Measurements from ENCODE around the gene TMEM214. TPM values are rescaled to one million over a fixed set of nuclear protein-coding genes. Genes with fewer than 3 reads are reported as not detected.

Gene TMEM214
- total RNA-seq, 1 donor: 70.4 TPM

DNA sequence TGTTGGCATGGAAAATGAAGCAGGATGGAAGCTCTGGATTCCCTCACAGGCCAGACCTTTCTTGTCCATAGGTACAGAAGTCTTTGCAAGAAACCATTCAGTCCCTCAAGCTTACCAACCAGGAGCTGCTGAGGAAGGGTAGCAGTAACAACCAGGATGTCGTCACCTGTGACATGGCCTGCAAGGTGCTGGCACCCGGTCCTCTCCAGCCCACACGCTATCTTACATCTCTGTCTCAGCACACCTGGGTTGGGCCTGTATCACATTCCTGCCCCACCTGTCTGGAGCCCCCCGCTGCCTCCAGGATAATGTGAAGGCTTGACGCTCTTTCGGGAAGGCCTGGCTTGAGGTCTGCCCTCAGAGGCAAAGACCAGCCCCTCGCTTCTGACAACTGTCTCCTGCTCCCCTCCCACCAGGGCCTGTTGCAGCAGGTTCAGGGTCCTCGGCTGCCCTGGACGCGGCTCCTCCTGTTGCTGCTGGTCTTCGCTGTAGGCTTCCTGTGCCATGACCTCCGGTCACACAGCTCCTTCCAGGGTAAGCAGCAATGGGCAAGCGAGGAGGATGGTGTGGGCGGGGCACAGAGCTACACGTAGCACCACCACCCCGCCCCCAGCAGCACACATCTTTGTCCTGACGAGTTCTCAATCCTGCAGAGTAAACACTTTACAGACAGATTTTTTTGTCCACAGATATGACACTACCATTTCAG is 6.0 kb downstream of the TMEM214 start:
- no peak overlapping the region for H3K4me3 ChIP-seq (ENCODE audit: low read depth, low read length)
- TF ChIP-seq CTCF (IDR thresholded peaks at IDR 0.05; ENCODE audit: insufficient read depth, low read depth, low read length): no peak
- DNase-seq (ENCODE audit: low read depth): no peak

DNA sequence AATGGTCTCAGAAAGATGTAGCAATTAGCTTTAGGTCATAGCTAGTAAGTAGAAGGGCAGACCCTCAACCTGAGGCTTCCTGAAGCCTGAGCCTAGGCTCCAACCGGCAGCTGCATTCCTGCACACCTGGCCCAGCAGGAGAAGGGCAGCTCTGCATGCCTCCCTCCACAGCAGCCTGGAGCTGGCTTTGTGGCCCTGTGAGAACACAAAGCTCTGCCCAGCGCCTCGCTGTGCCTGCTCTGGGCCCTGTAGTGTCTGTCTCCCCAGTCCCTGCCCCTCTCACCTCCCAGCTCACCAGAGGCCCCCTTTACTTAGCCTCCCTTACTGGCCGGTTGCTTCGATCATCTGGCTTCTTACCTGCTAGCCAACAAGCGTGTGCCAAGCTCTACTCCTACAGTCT is 6.7 kb downstream of the TMEM214 start:
- no peak for TF ChIP-seq CTCF (IDR thresholded peaks at IDR 0.05; ENCODE audit: insufficient read depth, low read depth, low read length)
- no peak for DNase-seq (ENCODE audit: low read depth)
- H3K4me3 ChIP-seq (ENCODE audit: low read depth, low read length): no peak overlapping the region

DNA sequence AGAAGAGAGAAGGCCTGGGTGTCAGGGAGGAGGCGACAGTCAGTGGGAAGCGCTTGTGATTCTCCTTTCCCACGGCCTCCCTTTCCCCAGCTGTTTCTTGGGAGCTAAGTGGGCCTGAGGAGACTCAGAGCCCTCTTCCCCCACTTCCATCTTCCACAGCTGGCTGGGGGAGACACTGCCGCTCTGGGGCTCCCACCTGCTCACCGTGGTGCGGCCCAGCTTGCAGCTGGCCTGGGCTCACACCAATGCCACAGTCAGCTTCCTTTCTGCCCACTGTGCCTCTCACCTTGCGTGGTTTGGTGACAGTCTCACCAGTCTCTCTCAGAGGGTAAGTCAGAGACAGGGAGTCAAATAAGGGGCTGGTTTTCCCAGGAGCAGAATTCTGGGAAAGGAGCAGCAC is 7.1 kb downstream of the TMEM214 start:
- TF ChIP-seq CTCF (IDR thresholded peaks at IDR 0.05; ENCODE audit: insufficient read depth, low read depth, low read length): no peak

DNA sequence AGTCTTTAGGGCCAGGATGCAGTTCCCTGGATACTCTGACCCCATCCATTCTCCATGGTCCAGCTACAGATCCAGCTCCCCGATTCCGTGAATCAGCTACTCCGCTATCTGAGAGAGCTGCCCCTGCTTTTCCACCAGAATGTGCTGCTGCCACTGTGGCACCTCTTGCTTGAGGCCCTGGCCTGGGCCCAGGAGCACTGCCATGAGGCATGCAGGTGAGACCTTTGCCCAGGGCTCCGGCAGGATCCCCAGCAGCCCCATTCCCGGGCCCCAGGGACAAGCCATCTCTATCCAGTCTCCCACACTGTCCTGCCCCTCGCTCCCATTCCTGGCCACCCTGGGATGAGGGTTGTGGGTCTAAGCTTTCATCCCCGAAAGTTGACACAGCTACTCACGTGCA is 7.5 kb downstream of the TMEM214 start:
- no peak for DNase-seq (ENCODE audit: low read depth)
- H3K4me3 ChIP-seq (ENCODE audit: low read depth, low read length): no peak overlapping the region
- TF ChIP-seq CTCF (IDR thresholded peaks at IDR 0.05; ENCODE audit: insufficient read depth, low read depth, low read length): no peak

More for the DNA sequence above, 7.1 kb downstream of the TMEM214 start:
- no peak for DNase-seq (ENCODE audit: low read depth)
- H3K4me3 ChIP-seq (ENCODE audit: low read depth, low read length): no peak overlapping the region

DNA sequence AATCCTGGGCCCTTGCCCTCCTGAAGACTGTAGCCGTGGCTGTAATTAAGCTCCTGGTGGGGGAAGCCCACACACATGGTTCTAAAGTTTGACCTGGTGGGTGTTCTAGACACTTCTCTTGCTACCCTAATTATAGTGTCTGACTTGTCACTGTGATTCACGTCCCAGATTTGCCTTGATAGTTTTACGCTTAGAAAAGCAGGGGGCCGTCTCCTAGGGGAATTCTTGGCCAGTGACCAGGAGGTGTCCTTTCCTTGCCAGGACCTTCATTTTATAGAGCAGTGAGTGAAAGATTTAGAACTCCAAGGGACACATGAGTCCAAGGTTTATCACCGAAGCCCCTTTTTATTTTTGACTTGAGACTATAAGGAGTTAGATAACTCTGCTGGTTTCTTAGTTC is 9.0 kb downstream of the TMEM214 start:
- peak; percentile 23 for DNase-seq (ENCODE audit: low read depth)

DNA sequence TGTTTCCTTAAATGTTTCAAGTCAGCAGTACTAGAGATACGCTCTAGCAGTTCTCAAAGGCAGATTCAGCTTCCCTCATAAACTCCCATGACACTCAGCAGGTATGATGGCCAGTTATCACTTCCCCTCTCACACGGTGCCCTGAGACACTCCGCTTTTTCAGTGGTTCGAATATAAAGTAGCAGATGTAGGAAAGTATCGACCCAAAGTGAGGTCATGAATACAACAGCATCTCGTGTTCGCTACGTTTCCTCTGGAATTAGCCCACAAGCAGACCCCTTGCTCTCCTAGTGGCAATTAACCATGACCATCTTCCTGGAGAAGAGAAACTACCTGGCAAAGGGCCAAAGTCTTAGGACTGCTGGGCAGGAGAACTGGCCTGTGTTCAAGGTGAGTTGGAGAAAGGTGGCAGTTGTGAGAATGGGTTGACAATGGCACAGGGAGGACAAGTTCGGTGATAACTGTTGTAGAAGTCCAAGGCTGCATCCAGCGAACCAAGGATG is 9.4 kb downstream of the TMEM214 start:
- TF ChIP-seq CTCF (IDR thresholded peaks at IDR 0.05; ENCODE audit: insufficient read depth, low read depth, low read length): no peak
- no peak overlapping the region for H3K4me3 ChIP-seq (ENCODE audit: low read depth, low read length)
- DNase-seq (ENCODE audit: low read depth): peak; percentile 20

More for the DNA sequence above, 9.0 kb downstream of the TMEM214 start:
- no peak overlapping the region for H3K4me3 ChIP-seq (ENCODE audit: low read depth, low read length)
- no peak for TF ChIP-seq CTCF (IDR thresholded peaks at IDR 0.05; ENCODE audit: insufficient read depth, low read depth, low read length)

Data from fibroblast of villous mesenchyme (primary cell).